ENCODE measurements around the gene ZBTB39. TPM values are rescaled to one million over a fixed set of nuclear protein-coding genes. Genes with fewer than 3 reads are reported as not detected.

The ZBTB39 gene
- total and polyA plus RNA-seq, 2 of the 8 experiments (the other 6 are each of a cell fraction or from before 2014, with no cell fraction given): 19.3 to 25.0 TPM

GRCh38 chr12:57046086-57046791 is 39.9 kb upstream of the ZBTB39 start:
- H2BK20ac ChIP-seq (ENCODE audit: low read length): no peak overlapping the region
- no peak overlapping the region for H2AFZ ChIP-seq (ENCODE audit: low read length)
- no peak overlapping the region for H3K18ac ChIP-seq (ENCODE audit: extremely low read depth, low read length)
- no peak overlapping the region for H3K9ac ChIP-seq (replicated peaks in 1 of 4; ENCODE audit: extremely low read depth in 1 of 4, low read depth in 3 of 4, low read length in 3 of 4)
- H3K27me3 ChIP-seq (replicated peaks in 1 of 4; ENCODE audit: control insufficient read depth in 3 of 4, extremely low read depth in 1 of 4, insufficient read depth in 3 of 4, low read length in 3 of 4): no peaks in the 10 kb centered on the region
- no peak overlapping the region for H3K56ac ChIP-seq (replicated peaks; ENCODE audit: insufficient read length, low read depth, low read length)
- no peak overlapping the region for H3K4me3 ChIP-seq (ENCODE audit: extremely low read depth in 1 of 4, insufficient read depth in 2 of 4, low read depth in 3 of 4, low read length in 4 of 4)
- H2BK5ac ChIP-seq (ENCODE audit: low read depth, low read length): no peak overlapping the region
- H4K91ac ChIP-seq (replicated peaks; ENCODE audit: insufficient read length, low read length): no peak overlapping the region
- H3K9me3 ChIP-seq (ENCODE audit: insufficient read depth in 2 of 2, low read depth in 1 of 2, low read length in 1 of 2): no peaks in the 10 kb centered on the region
- DNase-seq (ENCODE audit: low read depth in 1 of 2, low spot score in 2 of 2) (no peak), FAIRE-seq (no peak)
- H2BK12ac ChIP-seq (ENCODE audit: low read depth, low read length): no peak overlapping the region
- no peaks in the 10 kb centered on the region for H3K23me2 ChIP-seq (ENCODE audit: low read depth, low read length)
- ChIA-PET POLR2A (ENCODE audit: partially characterized antibody) (interaction anchor here (1.3 to 3.5 kb wide), 3 partner anchors 9 to 13 kb away, joined by 3 to 11 read pairs (median 4); no protein-coding TSS in a partner anchor), CTCF (ENCODE audit: partially characterized antibody) (interaction anchor here (0.7 to 7.5 kb wide), 8 partner anchors 8 to 66 kb away, joined by 3 to 77 read pairs (median 4); no protein-coding TSS in a partner anchor)
- no peak overlapping the region for H3K27ac ChIP-seq (ENCODE audit: low read depth, low read length)
- H4K20me1 ChIP-seq (replicated peaks in 1 of 2; ENCODE audit: control insufficient read depth in 1 of 2, insufficient read depth in 2 of 2, low read length in 2 of 2): no peaks in the 10 kb centered on the region
- H2AK5ac ChIP-seq (ENCODE audit: low read depth, low read length): no peak overlapping the region
- H4K8ac ChIP-seq (ENCODE audit: extremely low read depth, insufficient read depth, low read length): no peak overlapping the region
- WGBS, 2 experiments (ENCODE audit: extremely low coverage in 1 of 2, insufficient coverage in 1 of 2, insufficient read length in 1 of 2, insufficient replicate concordance in 2 of 2, low coverage in 1 of 2, low lambda C conversion rate in 2 of 2, missing lambda C conversion rate in 1 of 2): 96% methylated on average over 6 of the region's 6 CpGs; no CpG with 5 or more reads in 1 of the 2 experiments
- H3K14ac ChIP-seq (ENCODE audit: insufficient read length): no peak overlapping the region
- H3K4me2 ChIP-seq (ENCODE audit: insufficient read depth in 1 of 2, low read depth in 2 of 2, low read length in 2 of 2): no peak overlapping the region
- H3K36me3 ChIP-seq (ENCODE audit: control insufficient read depth in 2 of 4, insufficient read depth in 4 of 4, low read length in 3 of 4): no peaks in the 10 kb centered on the region
- H4K5ac ChIP-seq (ENCODE audit: insufficient read length, low read depth, low read length): no peak overlapping the region
- H2BK15ac ChIP-seq (ENCODE audit: low read length): no peak overlapping the region
- no peaks in the 10 kb centered on the region for H3K4me1 ChIP-seq (replicated peaks in 1 of 4; ENCODE audit: control insufficient read depth in 3 of 4, insufficient read depth in 4 of 4, low read length in 3 of 4)
- no peak overlapping the region for H3K4ac ChIP-seq (replicated peaks; ENCODE audit: insufficient read length, low read depth, low read length)
- H3K23ac ChIP-seq (ENCODE audit: insufficient read length): no peak overlapping the region
- no peaks in the 10 kb centered on the region for H3K79me2 ChIP-seq (ENCODE audit: control insufficient read depth in 1 of 2, insufficient read depth in 2 of 2, low read length in 2 of 2)
- H2BK120ac ChIP-seq (replicated peaks; ENCODE audit: low read depth, low read length): no peak overlapping the region
- H3K79me1 ChIP-seq (ENCODE audit: low read depth, low read length): no peaks in the 10 kb centered on the region
- TF ChIP-seq POU5F1 (IDR thresholded peaks at IDR 0.05; ENCODE audit: low read depth, low read length) (no peak), HDAC2 (IDR thresholded peaks at IDR 0.05; ENCODE audit: borderline replicate concordance in 1 of 2, low read depth in 2 of 2, low read length in 2 of 2) (no peak), POLR2AphosphoS5 (IDR thresholded peaks at IDR 0.05; ENCODE audit: low read depth, low read length) (no peak)

Measured in H1 (cell line).